Gastrocnemius medialis (tissue), 4 donors: ENCODE measurements around the gene MED27. TPM values are rescaled to one million over a fixed set of nuclear protein-coding genes. Genes with fewer than 3 reads are reported as not detected.

Source experiments
- ATAC-seq, 2 donors: fragments of 150-250 bp; one replicate each; pipeline ENCODE4 v1.9.1; 2016
- DNase-seq, 2 donors: peaks; one replicate each; pipeline ENCODE4 v3.0.0-alpha.2; 2019
- H3K27ac ChIP-seq, 4 donors: fragments of 200-600 bp; sonication (generic); 1 replicate in 1 of 4; 2 replicates in 3 of 4; pipeline ENCODE4 v1.5.1; 2016 to 2018; ENCODE audit warnings: mild to moderate bottlenecking in 2 of 4, moderate library complexity in 1 of 4
- H3K27me3 ChIP-seq, 3 donors: fragments of 200-600 bp; sonication (generic) in 2 of 3; 1 replicate in 1 of 3; 2 replicates in 2 of 3; pipeline versions ENCODE4 v1.5.1 to v1.6.0; 2016 to 2019; ENCODE audit warnings: mild to moderate bottlenecking in 1 of 3, moderate library complexity in 1 of 3
- H3K36me3 ChIP-seq, 2 donors: fragments of 200-600 bp; sonication (generic) in 1 of 2; one replicate each; pipeline ENCODE4 v1.5.1; 2017 to 2018
- H3K4me1 ChIP-seq, 2 donors: fragments of 200-600 bp; sonication (generic) in 1 of 2; one replicate each; pipeline ENCODE4 v1.5.1; 2016 to 2017; ENCODE audit warnings: mild to moderate bottlenecking in 2 of 2
- H3K4me3 ChIP-seq, 4 donors: fragments of 200-600 bp; sonication (generic) in 3 of 4; 1 replicate in 1 of 4; 2 replicates in 3 of 4; pipeline ENCODE4 v1.5.1; 2016 to 2019; ENCODE audit warnings: mild to moderate bottlenecking in 2 of 4
- H3K9me3 ChIP-seq, 3 donors: fragments of 200-600 bp; sonication (generic) in 2 of 3; 1 replicate in 1 of 3; 2 replicates in 2 of 3; pipeline ENCODE4 v1.5.1; 2016 to 2019
- CTCF ChIP-seq, 5 experiments: fragments of 450-650 bp in 3 of 5; fragments of 200-600 bp in 2 of 5; sonication (generic) in 2 of 5; IDR thresholded peaks in 4 of 5; conservative IDR thresholded peaks in 1 of 5; 1 replicate in 4 of 5; 2 replicates in 1 of 5; pipeline ENCODE4 v1.5.1; 2016 to 2019; ENCODE audit warnings: antibody characterized with exemption in 5 of 5, mild to moderate bottlenecking in 3 of 5, moderate library complexity in 3 of 5
- POLR2A ChIP-seq, 2 donors: fragments of 450-650 bp; IDR thresholded peaks; one replicate each; pipeline ENCODE4 v1.6.1; 2017; ENCODE audit warnings: antibody characterized with exemption in 2 of 2, mild to moderate bottlenecking in 2 of 2, moderate library complexity in 2 of 2
- in situ Hi-C, 4 donors: fragments of 200-750 bp; cut with MboI; loops; one replicate each; pipeline versions ENCODE4 v1.15.0 to v1.8.0; 2017; ENCODE audit warnings: low sequenced_read_pairs in 4 of 4
- intact Hi-C: fragments of 100-400 bp; cut with DNase I; formaldehyde crosslinking; loops from one replicate; pipeline ENCODE4 v1.15.1; 2023; ENCODE audit warnings: low total_unique reads
- total RNA-seq, 4 donors: library from RNA; depleted of rRNA; stranded (reverse); fragments of >200 nt; gene quantifications; one replicate each; pipeline versions ENCODE4 v1.1.0 to v1.2.3, GENCODE V29; 2016

The MED27 gene
- total RNA-seq, 4 donors from 2014 or later: 11.6 to 20.3 (median 13.9) TPM

GRCh38 chr9:131972889-131973288 is 106.8 kb downstream of the MED27 start:
- in situ Hi-C loops: no loop called here

GRCh38 chr9:131971482-131972074 is 108.1 kb downstream of the MED27 start:
- Histone ChIP-seq H3K27me3 (no peaks in the 10 kb centered on the region), H3K4me1 (peaks cover 13 to 31% of the 10 kb centered on the region in 2 donors), H3K27ac (no peak overlapping the region), H3K36me3 (no peaks in the 10 kb centered on the region), H3K9me3 (no peaks in the 10 kb centered on the region), H3K4me3 (no peak overlapping the region)
- ATAC-seq (no peak), DNase-seq (no peak)
- intact Hi-C loops (no loop called here), in situ Hi-C loops (no loop called here)
- TF ChIP-seq POLR2A (IDR thresholded peaks at IDR 0.05): no peak
- no peak for TF ChIP-seq CTCF (IDR thresholded peaks at IDR 0.05 in 4 of 5, conservative IDR thresholded peaks at IDR 0.05 in 1 of 5)

More at GRCh38 chr9:131972889-131973288, 106.8 kb downstream of the MED27 start:
- H3K36me3 ChIP-seq: no peaks in the 10 kb centered on the region
- no peaks in the 10 kb centered on the region for H3K9me3 ChIP-seq
- H3K27ac ChIP-seq: no peak overlapping the region
- intact Hi-C loops: no loop called here
- TF ChIP-seq POLR2A (IDR thresholded peaks at IDR 0.05): no peak
- no peak for TF ChIP-seq CTCF (IDR thresholded peaks at IDR 0.05 in 4 of 5, conservative IDR thresholded peaks at IDR 0.05 in 1 of 5)
- no peak overlapping the region for H3K4me3 ChIP-seq
- DNase-seq (no peak), ATAC-seq (no peak)
- no peaks in the 10 kb centered on the region for H3K27me3 ChIP-seq
- peaks cover 18 to 34% of the 10 kb centered on the region in 2 donors for H3K4me1 ChIP-seq

- peaks cover 0 to 12% of the 10 kb centered on the region in 2 donors for H3K4me1 ChIP-seq
- intact Hi-C loops (no loop called here), in situ Hi-C loops (no loop called here)
- no peaks in the 10 kb centered on the region for H3K27me3 ChIP-seq
- DNase-seq (no peak), ATAC-seq (no peak)
- no peaks in the 10 kb centered on the region for H3K36me3 ChIP-seq
- no peak overlapping the region for H3K4me3 ChIP-seq
- H3K27ac ChIP-seq: no peak overlapping the region
- no peaks in the 10 kb centered on the region for H3K9me3 ChIP-seq
- TF ChIP-seq POLR2A (IDR thresholded peaks at IDR 0.05): no peak
- no peak for TF ChIP-seq CTCF (IDR thresholded peaks at IDR 0.05 in 4 of 5, conservative IDR thresholded peaks at IDR 0.05 in 1 of 5)
These were observed 110.1 kb downstream of the MED27 start for GRCh38 chr9:131969469-131969989.

GRCh38 chr9:131968632-131969031 is 111.0 kb downstream of the MED27 start:
- H3K4me3 ChIP-seq: no peak overlapping the region
- in situ Hi-C loops (no loop called here), intact Hi-C loops (no loop called here)
- no peaks in the 10 kb centered on the region for H3K27me3 ChIP-seq
- no peaks in the 10 kb centered on the region for H3K9me3 ChIP-seq
- no peak for DNase-seq
- peaks cover 0 to 13% of the 10 kb centered on the region in 2 donors for H3K4me1 ChIP-seq
- no peak for TF ChIP-seq POLR2A (IDR thresholded peaks at IDR 0.05)
- TF ChIP-seq CTCF (IDR thresholded peaks at IDR 0.05 in 4 of 5, conservative IDR thresholded peaks at IDR 0.05 in 1 of 5): no peak
- no peak for ATAC-seq
- no peaks in the 10 kb centered on the region for H3K36me3 ChIP-seq
- H3K27ac ChIP-seq: no peak overlapping the region
